K562 (cell line): Measurements from ENCODE around the gene ISY1. TPM values are rescaled to one million over a fixed set of nuclear protein-coding genes. Genes with fewer than 3 reads are reported as not detected.

Source experiments
- ATAC-seq: fragments of 200-7000 bp; cut with Tn5 transposase; 3 replicates; pipeline ENCODE4 v1.9.1; 2020; ENCODE audit warnings: moderate library complexity
- BruUV-seq: library from RNA; stranded (reverse); fragments of 400-500 nt; replicated peaks from 2 replicates; lab custom pipeline; 2021; lab: Mats Ljungman, UMichigan
- CTCF ChIA-PET: fragments of 300-600 bp; formaldehyde crosslinking; extraction: SDS; loops from one replicate; lab custom pipeline; 2021; ENCODE audit warnings: low intra/inter-chr PET ratio; lab: Yijun Ruan, JAX
- POLR2A ChIA-PET: fragments of 300-600, 350-650 bp; sonication (Branson Sonifier 250); formaldehyde crosslinking; extraction: SDS; loops from one replicate; lab custom pipeline; 2021; ENCODE audit warnings: antibody characterized with exemption, inconsistent platforms; lab: Yijun Ruan, JAX
- DNase-seq, 4 experiments: peaks; one replicate each; pipeline versions ENCODE4 v3.0.0 to v3.0.0-alpha.2; 2011 to 2018; ENCODE audit warnings: low spot score in 3 of 4, mixed read lengths in 3 of 4; ENCODE audit errors: extremely low read depth in 1 of 4
- FAIRE-seq: peaks from 2 replicates; lab custom pipeline; 2011; peaks lifted over from hg19 to GRCh38; lab: Jason Lieb, UNC
- H2AFZ ChIP-seq: 2 replicates; pipeline ENCODE4 v1.6.0; 2011; ENCODE audit warnings: low read depth, low read length, control low read depth, inconsistent platforms
- H3K27ac ChIP-seq: fragments of 200-600 bp; 3 replicates; pipeline ENCODE4 v1.8.0; 2011; ENCODE audit warnings: low read depth, mild to moderate bottlenecking, control low read depth, inconsistent platforms, low read length, moderate library complexity, mixed read lengths; ENCODE audit errors: extremely low read depth
- H3K27me3 ChIP-seq, 2 experiments: fragments of 300-600 bp in 1 of 2; 2 replicates in 1 of 2; 3 replicates in 1 of 2; pipeline versions ENCODE4 v1.6.0 to v1.8.0; 2011; ENCODE audit warnings: inconsistent platforms in 2 of 2, low read length in 2 of 2, mild to moderate bottlenecking in 1 of 2, mixed read lengths in 1 of 2, moderate library complexity in 1 of 2; ENCODE audit not compliant: control insufficient read depth in 2 of 2, insufficient read depth in 2 of 2
- H3K36me3 ChIP-seq: fragments of 300-600 bp; 3 replicates; pipeline ENCODE4 v1.8.0; 2011; ENCODE audit warnings: mild to moderate bottlenecking, low read length, inconsistent platforms; ENCODE audit not compliant: control insufficient read depth, insufficient read depth
- H3K4me1 ChIP-seq, 2 experiments: fragments of 200-600 bp in 1 of 2; replicated peaks in 1 of 2; 2 replicates in 1 of 2; 3 replicates in 1 of 2; pipeline versions ENCODE4 v1.5.1 to v1.8.0; 2011; ENCODE audit warnings: inconsistent platforms in 2 of 2, low read length in 2 of 2, mild to moderate bottlenecking in 1 of 2, mixed read lengths in 1 of 2, moderate library complexity in 1 of 2; ENCODE audit not compliant: control insufficient read depth in 2 of 2, insufficient read depth in 2 of 2
- H3K4me2 ChIP-seq: 2 replicates; pipeline ENCODE4 v1.6.1; 2011; ENCODE audit warnings: low read length, control low read depth, inconsistent platforms, mixed read lengths; ENCODE audit not compliant: insufficient read depth
- H3K4me3 ChIP-seq: fragments of 200-600 bp; sonication (generic), shearing (Covaris generic); 2 replicates; pipeline ENCODE4 v1.5.1; 2016; ENCODE audit warnings: control low read depth, inconsistent platforms
- H3K79me2 ChIP-seq: fragments of 200-600 bp; 3 replicates; pipeline ENCODE4 v1.8.0; 2011; ENCODE audit warnings: low read length, inconsistent platforms; ENCODE audit not compliant: control insufficient read depth, insufficient read depth
- H3K9ac ChIP-seq, 2 experiments: 2 replicates each; pipeline versions ENCODE4 v1.6.0 to v1.6.1; 2011; ENCODE audit warnings: low read depth in 2 of 2, low read length in 2 of 2, control low read depth in 1 of 2, inconsistent platforms in 1 of 2, mild to moderate bottlenecking in 1 of 2, mixed read lengths in 1 of 2; ENCODE audit not compliant: insufficient read depth in 1 of 2
- H3K9me1 ChIP-seq: one replicate; pipeline ENCODE4 v1.6.0; 2011; ENCODE audit warnings: inconsistent platforms, mild to moderate bottlenecking, low read length, moderate library complexity; ENCODE audit not compliant: control insufficient read depth, insufficient read depth
- H3K9me3 ChIP-seq: replicated peaks from 2 replicates; pipeline ENCODE4 v1.5.1; 2011; ENCODE audit warnings: low read depth, low read length, inconsistent platforms; ENCODE audit not compliant: control insufficient read depth, insufficient read depth
- H4K20me1 ChIP-seq: replicated peaks from 2 replicates; pipeline ENCODE4 v1.6.1; 2011; ENCODE audit warnings: low read length, inconsistent platforms, mixed read lengths; ENCODE audit not compliant: control insufficient read depth, insufficient read depth
- FOXM1 ChIP-seq, 2 experiments: fragments of 450-650 bp in 1 of 2; sonication (generic) in 1 of 2; formaldehyde crosslinking in 1 of 2; IDR thresholded peaks; 2 replicates each; pipeline versions ENCODE4 v1.6.1 to v1.9.0; 2017 to 2022; ENCODE audit warnings: low read depth in 2 of 2, mild to moderate bottlenecking in 2 of 2, missing genetic modification reagents in 1 of 2, moderate library complexity in 1 of 2
- GTF2F1 ChIP-seq: IDR thresholded peaks from 2 replicates; pipeline ENCODE4 v1.6.1; 2011; ENCODE audit warnings: low read depth, low read length, improper control_type of control experiment
- ID3 ChIP-seq, 2 experiments: fragments of 250-450 bp in 1 of 2; fragments of 450-650 bp in 1 of 2; sonication (Bioruptor Pico) in 1 of 2; IDR thresholded peaks; 2 replicates each; pipeline versions ENCODE4 v1.6.1 to v1.8.0; 2016 to 2021; ENCODE audit warnings: mild to moderate bottlenecking in 2 of 2, moderate library complexity in 2 of 2, missing compliant biosample characterization in 1 of 2, missing genetic modification characterization in 1 of 2
- MAFK ChIP-seq: IDR thresholded peaks from 2 replicates; pipeline ENCODE4 v1.6.1; 2011; ENCODE audit warnings: low read length, improper control_type of control experiment
- MAX ChIP-seq: sonication (generic); formaldehyde crosslinking; IDR thresholded peaks from 2 replicates; pipeline ENCODE4 v1.9.0; 2022; ENCODE audit warnings: mild to moderate bottlenecking, missing genetic modification reagents
- RBM17 ChIP-seq: fragments of 200-400 bp; formaldehyde crosslinking; IDR thresholded peaks from 2 replicates; pipeline ENCODE4 v1.6.1; 2017; ENCODE audit warnings: low read depth, mild to moderate bottlenecking, low read length, borderline replicate concordance
- SIRT6 ChIP-seq: IDR thresholded peaks from one replicate; pipeline ENCODE4 v1.6.1; 2012; ENCODE audit warnings: low read depth, mild to moderate bottlenecking, control low read depth, inconsistent platforms, low read length, moderate library complexity
- ZBTB26 ChIP-seq: fragments of 450-650 bp; formaldehyde crosslinking; IDR thresholded peaks from 2 replicates; pipeline ENCODE4 v1.4.0; 2022; ENCODE audit warnings: missing genetic modification characterization
- ZNF224 ChIP-seq: sonication (generic); formaldehyde crosslinking; IDR thresholded peaks from 2 replicates; pipeline ENCODE4 v1.8.0; 2022; ENCODE audit warnings: mild to moderate bottlenecking, missing genetic modification reagents
- ZNF830 ChIP-seq: fragments of 250-450 bp; sonication (Bioruptor Pico); IDR thresholded peaks from 2 replicates; pipeline ENCODE4 v1.5.0; 2021; ENCODE audit warnings: mild to moderate bottlenecking
- WGBS: fragments of 100-300 bp; shearing (Covaris generic); methylation state at CpG from one replicate; pipeline ENCODE4 v1.1.6; 2016; ENCODE audit warnings: low coverage, mixed read lengths; ENCODE audit not compliant: insufficient coverage; ENCODE audit errors: missing lambda C conversion rate; 5-methylcytosine and 5-hydroxymethylcytosine counted together
- in situ Hi-C: fragments of 300-500 bp; cut with MboI; formaldehyde crosslinking; loops from 4 replicates; pipeline ENCODE4 v1.15.0; 2018; ENCODE audit warnings: inconsistent platforms, mixed read lengths
- intact Hi-C: fragments of 100-400 bp; cut with micrococcal nuclease; formaldehyde crosslinking; loops from 2 replicates; pipeline ENCODE4 v1.14.2; 2022
- polyA plus RNA-seq, 8 experiments: library from polyadenylated mRNA; depleted of rRNA in 4 of 8; stranded (reverse) in 5 of 8; unstranded in 3 of 8; fragments of >200 nt; fragmentation: Nextera tagmentation in 2 of 8; fragmentation: Illumina TruSeq in 1 of 8; extraction: Ambion mirVana in 2 of 8; extraction: Trizol in 1 of 8; gene quantifications; 2 replicates each; pipeline versions ENCODE4 v1.2.1 to v1.2.3, GENCODE V29; 2011 to 2014; ENCODE audit warnings: inconsistent platforms in 1 of 8, missing spikeins in 1 of 8
- total RNA-seq, 7 experiments: library from RNA; depleted of rRNA in 6 of 7; stranded (reverse); fragments of >200 nt in 6 of 7; fragmentation: Illumina TruSeq in 2 of 7; extraction: Trizol in 2 of 7; gene quantifications; 2 replicates each; pipeline versions ENCODE4 v1.2.1 to v1.2.3, GENCODE V29; 2011 to 2021; ENCODE audit warnings: low replicate concordance in 1 of 7

ISY1 gene
- total and polyA plus RNA-seq, 9 of the 15 experiments (the other 6 are each of a cell fraction or from before 2014, with no cell fraction given): 23.5 to 50.0 (median 32.9) TPM

- Histone ChIP-seq H3K9me3 (no peaks in the 10 kb centered on the region), H3K4me1 (peaks cover 15 to 16% of the 10 kb centered on the region in 2 experiments; a peak in 4 of 5 replicates), H3K4me2 (peak within 1 kb of the TSS; percentile 94), H3K9ac (peak within 1 kb of the TSS; percentile 99 to 100), H3K4me3 (peak within 1 kb of the TSS; percentile 73), H3K27ac (peak within 1 kb of the TSS; percentile 99), H3K79me2 (peaks cover 72% of the 10 kb centered on the region), H3K27me3 (no peaks in the 10 kb centered on the region), H4K20me1 (peaks cover 28% of the 10 kb centered on the region), H3K9me1 (no peaks in the 10 kb centered on the region), H2AFZ (peak within 1 kb of the TSS; percentile 74), H3K36me3 (peaks cover 31% of the 10 kb centered on the region)
- WGBS: 1% methylated on average over 34 of the region's 83 CpGs
- ChIA-PET POLR2A (interaction anchor here (0.6 to 2.1 kb wide), 11 partner anchors 8 to 265 kb away, joined by 3 to 9 read pairs (median 3); no protein-coding TSS in a partner anchor), CTCF (no interaction called here)
- peak; percentile 91 to 95 (median 92) for DNase-seq
- in situ Hi-C loops (no loop called here), intact Hi-C loops (loop anchor here (2.0 to 5.0 kb wide), 2 partner anchors 44 to 55 kb away; no protein-coding TSS in a partner anchor)
- BruUV-seq: no TSS peak
- FAIRE-seq: peak; percentile 77
- ATAC-seq: peak; percentile 95
- TF ChIP-seq FOXM1 (IDR thresholded peaks at IDR 0.05; ENCODE audit: low read depth) (no peak), FOXM1 (CRISPR knock-in tag; IDR thresholded peaks at IDR 0.05; ENCODE audit: low read depth) (no peak), GTF2F1 (peak; percentile 74; the same call in 1 of the 2 replicates), ZBTB26 (CRISPR knock-in tag) (no peak), MAX (CRISPR knock-in tag) (peak; percentile 70), RBM17 (no peak), ID3 (CRISPR knock-in tag; IDR thresholded peaks at IDR 0.05) (no peak), ID3 (tag; IDR thresholded peaks at IDR 0.05) (0 out of 2 replicates have a peak, but pooled peaks have one; percentile 52), ZNF830 (CRISPR knock-in tag) (no peak), MAFK (no peak), SIRT6 (no peak), ZNF224 (CRISPR knock-in tag) (no peak)
These were observed 22.9 kb upstream of the ISY1 start, which contains the start of gene CNBP for GRCh38 chr3:129183569-129184395. CNBP (minus strand) TSS chr3:129183896; CDS start chr3:129171757, 12,139 bp downstream.
